ENCODE data around the gene ATP1B3. TPM values are rescaled to one million over a fixed set of nuclear protein-coding genes. Genes with fewer than 3 reads are reported as not detected.

The ATP1B3 gene
- total RNA-seq, 1 experiment from 2014 or later: 155 TPM

DNA sequence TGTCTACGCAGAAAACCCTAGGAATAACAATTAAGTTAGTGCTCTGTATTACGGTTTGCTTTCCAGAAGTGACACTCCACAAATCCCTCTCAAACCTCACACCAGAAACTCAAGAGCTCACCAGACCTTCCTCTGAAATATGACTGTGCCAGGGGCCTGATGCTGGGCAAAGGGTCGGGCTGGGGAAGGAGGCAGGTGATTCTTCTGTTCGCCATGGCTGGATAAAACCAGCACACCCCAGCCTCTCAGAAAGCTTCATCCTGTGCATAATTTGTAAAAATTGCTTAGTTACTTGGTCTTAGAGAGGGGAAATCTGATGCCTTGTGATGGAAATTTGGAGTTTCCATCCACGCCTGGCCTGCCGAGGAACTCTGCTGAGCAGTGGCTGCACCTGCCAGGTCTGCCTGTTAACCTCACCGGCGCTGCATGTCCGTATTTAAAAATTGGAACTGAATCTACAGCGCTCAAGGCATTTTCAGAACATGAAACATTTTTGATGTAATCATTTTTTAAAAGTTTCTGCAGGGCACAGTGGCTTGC lies 22.7 kb upstream of the ATP1B3 start:
- DNase-seq: no peak
- Mint-ChIP-seq H3K4me3 (ENCODE audit: unreplicated experiment) (no peak overlapping the region), H3K9me3 (ENCODE audit: unreplicated experiment) (no peaks in the 10 kb centered on the region), H3K27ac (ENCODE audit: unreplicated experiment) (no peak overlapping the region), H3K4me1 (ENCODE audit: low read depth, unreplicated experiment) (no peaks in the 10 kb centered on the region), H3K36me3 (ENCODE audit: insufficient read depth, unreplicated experiment) (no peaks in the 10 kb centered on the region), H3K27me3 (ENCODE audit: insufficient read depth, unreplicated experiment) (no peaks in the 10 kb centered on the region)
- Histone ChIP-seq H3K27me3 (replicated peaks; ENCODE audit: control insufficient read depth, insufficient read depth, low read length) (no peaks in the 10 kb centered on the region), H3K4me3 (ENCODE audit: low read depth, low read length) (no peak overlapping the region), H3K36me3 (ENCODE audit: control insufficient read depth, insufficient read depth, low read length) (no peaks in the 10 kb centered on the region), H3K4me1 (no peaks in the 10 kb centered on the region), H3K9me3 (no peaks in the 10 kb centered on the region)
- intact Hi-C loops (cut with micrococcal nuclease; ENCODE audit: unreplicated experiment): no loop called here
- CTCF ChIA-PET: no interaction called here
- TF ChIP-seq, protein P1, sequence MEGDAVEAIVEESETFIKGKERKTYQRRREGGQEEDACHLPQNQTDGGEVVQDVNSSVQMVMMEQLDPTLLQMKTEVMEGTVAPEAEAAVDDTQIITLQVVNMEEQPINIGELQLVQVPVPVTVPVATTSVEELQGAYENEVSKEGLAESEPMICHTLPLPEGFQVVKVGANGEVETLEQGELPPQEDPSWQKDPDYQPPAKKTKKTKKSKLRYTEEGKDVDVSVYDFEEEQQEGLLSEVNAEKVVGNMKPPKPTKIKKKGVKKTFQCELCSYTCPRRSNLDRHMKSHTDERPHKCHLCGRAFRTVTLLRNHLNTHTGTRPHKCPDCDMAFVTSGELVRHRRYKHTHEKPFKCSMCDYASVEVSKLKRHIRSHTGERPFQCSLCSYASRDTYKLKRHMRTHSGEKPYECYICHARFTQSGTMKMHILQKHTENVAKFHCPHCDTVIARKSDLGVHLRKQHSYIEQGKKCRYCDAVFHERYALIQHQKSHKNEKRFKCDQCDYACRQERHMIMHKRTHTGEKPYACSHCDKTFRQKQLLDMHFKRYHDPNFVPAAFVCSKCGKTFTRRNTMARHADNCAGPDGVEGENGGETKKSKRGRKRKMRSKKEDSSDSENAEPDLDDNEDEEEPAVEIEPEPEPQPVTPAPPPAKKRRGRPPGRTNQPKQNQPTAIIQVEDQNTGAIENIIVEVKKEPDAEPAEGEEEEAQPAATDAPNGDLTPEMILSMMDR (IDR thresholded peaks at IDR 0.05; ENCODE audit: insufficient read depth in 1 of 2, low read depth in 1 of 2, low read length in 1 of 2, severe bottlenecking in 1 of 2, unreplicated experiment in 1 of 2): no peak
- POLR2A ChIA-PET: no interaction called here
- BruUV-seq (replicated peaks): no TSS peak

DNA sequence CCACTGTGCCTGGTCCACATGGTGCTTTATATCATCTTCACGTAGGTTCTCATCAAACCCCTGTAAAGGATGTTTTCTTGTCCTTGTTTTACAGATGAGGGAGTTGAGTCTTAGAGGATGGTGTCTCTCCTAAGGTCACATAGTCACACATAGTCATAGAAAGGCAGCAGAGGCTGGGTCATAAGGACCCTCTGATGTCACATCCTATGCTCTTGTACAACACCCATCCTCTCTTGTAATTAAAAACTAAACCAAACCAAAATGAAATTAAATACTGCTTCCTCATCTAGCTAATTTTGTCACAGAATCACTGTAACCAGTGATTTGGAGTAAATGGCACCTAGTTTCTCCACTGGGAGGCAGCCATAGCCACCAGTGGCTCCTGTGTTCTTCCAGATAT lies 21.8 kb upstream of the ATP1B3 start:
- H3K36me3 ChIP-seq (ENCODE audit: control insufficient read depth, insufficient read depth, low read length): no peaks in the 10 kb centered on the region
- H3K27me3 ChIP-seq (replicated peaks; ENCODE audit: control insufficient read depth, insufficient read depth, low read length): no peaks in the 10 kb centered on the region
- Mint-ChIP-seq H3K4me1 (ENCODE audit: low read depth, unreplicated experiment) (no peaks in the 10 kb centered on the region), H3K9me3 (ENCODE audit: unreplicated experiment) (no peaks in the 10 kb centered on the region), H3K36me3 (ENCODE audit: insufficient read depth, unreplicated experiment) (no peaks in the 10 kb centered on the region), H3K27me3 (ENCODE audit: insufficient read depth, unreplicated experiment) (no peaks in the 10 kb centered on the region), H3K4me3 (ENCODE audit: unreplicated experiment) (no peak overlapping the region), H3K27ac (ENCODE audit: unreplicated experiment) (no peak overlapping the region)
- H3K4me3 ChIP-seq (ENCODE audit: low read depth, low read length): no peak overlapping the region
- DNase-seq: no peak
- ChIA-PET CTCF (no interaction called here), POLR2A (no interaction called here)
- intact Hi-C loops (cut with micrococcal nuclease; ENCODE audit: unreplicated experiment): no loop called here
- no peaks in the 10 kb centered on the region for H3K9me3 ChIP-seq
- H3K4me1 ChIP-seq: no peaks in the 10 kb centered on the region
- TF ChIP-seq, protein P1 (IDR thresholded peaks at IDR 0.05; ENCODE audit: insufficient read depth in 1 of 2, low read depth in 1 of 2, low read length in 1 of 2, severe bottlenecking in 1 of 2, unreplicated experiment in 1 of 2): no peak
- BruUV-seq (replicated peaks): no TSS peak

DNA sequence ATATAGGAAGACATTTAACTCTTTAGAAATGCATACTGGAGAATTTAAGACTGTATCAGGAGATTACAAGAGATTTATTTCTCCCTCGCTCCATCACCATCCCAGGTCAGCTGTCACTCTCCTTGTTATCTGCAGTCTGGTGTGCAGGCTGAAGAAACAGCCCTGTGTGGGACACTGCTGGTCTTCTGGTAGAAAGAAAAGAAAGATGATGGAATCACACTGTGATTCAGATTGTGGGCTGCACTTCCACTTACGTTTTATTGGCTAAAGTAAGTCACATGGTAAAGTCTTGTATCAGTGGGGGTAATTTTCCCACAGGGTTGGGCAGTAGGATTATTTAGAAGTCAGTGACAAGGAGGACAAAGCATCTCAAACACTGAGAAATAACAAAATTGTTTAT lies 18.1 kb upstream of the ATP1B3 start:
- Mint-ChIP-seq H3K9me3 (ENCODE audit: unreplicated experiment) (no peaks in the 10 kb centered on the region), H3K4me3 (ENCODE audit: unreplicated experiment) (no peak overlapping the region), H3K36me3 (ENCODE audit: insufficient read depth, unreplicated experiment) (no peaks in the 10 kb centered on the region), H3K27ac (ENCODE audit: unreplicated experiment) (no peak overlapping the region), H3K4me1 (ENCODE audit: low read depth, unreplicated experiment) (no peaks in the 10 kb centered on the region), H3K27me3 (ENCODE audit: insufficient read depth, unreplicated experiment) (no peaks in the 10 kb centered on the region)
- intact Hi-C loops (cut with micrococcal nuclease; ENCODE audit: unreplicated experiment): no loop called here
- Histone ChIP-seq H3K27me3 (replicated peaks; ENCODE audit: control insufficient read depth, insufficient read depth, low read length) (no peaks in the 10 kb centered on the region), H3K4me3 (ENCODE audit: low read depth, low read length) (no peak overlapping the region), H3K4me1 (no peaks in the 10 kb centered on the region), H3K36me3 (ENCODE audit: control insufficient read depth, insufficient read depth, low read length) (no peaks in the 10 kb centered on the region), H3K9me3 (no peaks in the 10 kb centered on the region)
- ChIA-PET CTCF (no interaction called here), POLR2A (no interaction called here)
- TF ChIP-seq, protein P1 (IDR thresholded peaks at IDR 0.05; ENCODE audit: insufficient read depth in 1 of 2, low read depth in 1 of 2, low read length in 1 of 2, severe bottlenecking in 1 of 2, unreplicated experiment in 1 of 2): no peak
- BruUV-seq (replicated peaks): no TSS peak
- DNase-seq: no peak

All from Caco-2 (cell line).